Mononuclear cell (primary cell): ENCODE data around the gene THADA. TPM values are rescaled to one million over a fixed set of nuclear protein-coding genes. Genes with fewer than 3 reads are reported as not detected.
"Not testable (repeated sequence)": the region's sequence is repeated elsewhere in the genome, so short reads cannot be mapped to it uniquely, and the experiment has no call there.

ENCODE experiments used
- H3K27me3 ChIP-seq: 2 replicates; pipeline ENCODE4 v1.6.0; 2011; ENCODE audit warnings: low read length, control low read depth; ENCODE audit not compliant: insufficient read depth
- H3K4me1 ChIP-seq: 2 replicates; pipeline ENCODE4 v1.5.1; 2011; ENCODE audit warnings: mild to moderate bottlenecking, low read length, control low read depth; ENCODE audit not compliant: insufficient read depth
- H3K4me3 ChIP-seq: 2 replicates; pipeline ENCODE4 v1.5.1; 2011; ENCODE audit warnings: mild to moderate bottlenecking, low read length, moderate library complexity
- H3K9me3 ChIP-seq: 2 replicates; pipeline ENCODE4 v1.5.1; 2011; ENCODE audit warnings: low read depth, mild to moderate bottlenecking, control low read depth, low read length
- total RNA-seq: library from RNA; depleted of rRNA; stranded (reverse); fragments of >200 nt; gene quantifications from one replicate; pipeline ENCODE4 v1.2.3, GENCODE V29; 2012

THADA gene
- total RNA-seq, 1 donor, result 25.5 TPM

- Histone ChIP-seq H3K27me3 (no peaks in the 10 kb centered on the region), H3K9me3 (no peaks in the 10 kb centered on the region), H3K4me1 (peaks cover 7% of the 10 kb centered on the region), H3K4me3 (no peak overlapping the region)
These were observed 25.9 kb downstream of the THADA start for GRCh38 chr2:43569921-43570320.

GRCh38 chr2:43568228-43568627 lies 27.6 kb downstream of the THADA start:
- peaks cover 7% of the 10 kb centered on the region for H3K4me1 ChIP-seq
- no peaks in the 10 kb centered on the region for H3K27me3 ChIP-seq
- H3K9me3 ChIP-seq, result no peaks in the 10 kb centered on the region
- no peak overlapping the region for H3K4me3 ChIP-seq

DNA sequence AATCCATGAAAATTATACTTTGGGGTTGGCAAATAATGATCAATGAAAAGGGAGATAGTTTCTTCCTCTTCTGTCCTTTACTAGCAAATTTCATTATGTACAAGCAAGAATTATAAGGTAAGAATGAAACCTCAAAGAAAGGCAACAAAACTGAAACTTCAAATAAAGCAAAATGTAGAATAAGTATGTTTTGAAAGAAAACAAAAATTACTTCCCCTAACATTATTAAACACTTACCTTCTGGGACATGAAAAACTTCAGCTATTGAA lies 29.4 kb downstream of the THADA start:
- no peaks in the 10 kb centered on the region for H3K27me3 ChIP-seq
- H3K4me1 ChIP-seq, result peaks cover 7% of the 10 kb centered on the region
- H3K4me3 ChIP-seq, result no peak overlapping the region
- H3K9me3 ChIP-seq, result no peaks in the 10 kb centered on the region

DNA sequence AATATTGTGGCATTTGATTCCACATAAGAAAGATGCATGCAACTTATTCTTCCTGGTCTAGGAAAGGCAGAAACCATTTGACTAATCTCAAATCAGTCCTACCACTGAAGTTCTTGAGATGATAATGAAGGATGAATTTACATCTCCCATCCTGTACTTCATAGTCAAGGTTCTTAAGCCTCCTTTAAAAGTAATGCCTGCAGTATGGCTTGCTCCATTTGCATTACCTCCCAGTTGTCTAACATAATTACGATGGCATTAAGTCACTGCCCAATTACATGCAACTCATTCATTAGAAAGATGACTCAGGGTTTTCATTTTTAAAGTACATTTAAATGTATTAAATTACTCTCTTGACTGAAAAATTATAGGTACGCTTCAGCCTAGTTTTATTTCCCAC lies 32.2 kb downstream of the THADA start:
- no peaks in the 10 kb centered on the region for H3K27me3 ChIP-seq
- H3K4me1 ChIP-seq, result peaks cover 7% of the 10 kb centered on the region
- H3K4me3 ChIP-seq, result no peak overlapping the region
- H3K9me3 ChIP-seq, result no peaks in the 10 kb centered on the region

GRCh38 chr2:43560231-43560547 lies 35.6 kb downstream of the THADA start:
- no peak overlapping the region for H3K4me3 ChIP-seq
- H3K4me1 ChIP-seq, result no peaks in the 10 kb centered on the region
- no peaks in the 10 kb centered on the region for H3K27me3 ChIP-seq
- no peaks in the 10 kb centered on the region for H3K9me3 ChIP-seq

GRCh38 chr2:43559391-43560230 lies 36.2 kb downstream of the THADA start:
- Histone ChIP-seq H3K4me3 (no peak overlapping the region), H3K27me3 (no peaks in the 10 kb centered on the region), H3K9me3 (no peaks in the 10 kb centered on the region), H3K4me1 (no peaks in the 10 kb centered on the region)

GRCh38 chr2:43557196-43557595 lies 38.6 kb downstream of the THADA start:
- no peaks in the 10 kb centered on the region for H3K9me3 ChIP-seq
- H3K27me3 ChIP-seq, result no peaks in the 10 kb centered on the region
- no peaks in the 10 kb centered on the region for H3K4me1 ChIP-seq
- no peak overlapping the region for H3K4me3 ChIP-seq

DNA sequence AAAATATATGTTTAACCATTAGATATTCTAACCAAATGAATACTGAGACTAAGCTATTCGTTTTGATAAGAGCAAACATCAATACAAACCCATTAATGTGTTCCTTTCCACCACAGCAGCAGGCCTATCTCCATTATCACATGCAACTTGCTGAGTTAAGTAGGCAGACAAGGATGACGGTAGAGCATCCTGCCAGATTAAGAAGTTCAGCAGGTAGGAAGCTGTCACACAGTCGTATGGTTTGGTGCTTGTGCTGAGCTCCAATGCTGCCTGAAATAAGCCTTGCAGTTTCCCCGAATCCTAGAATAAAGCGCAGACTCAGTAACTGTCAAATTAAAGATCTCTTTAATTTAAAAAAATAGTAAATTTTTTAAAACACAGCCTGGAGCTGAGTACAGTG lies 39.6 kb downstream of the THADA start:
- no peaks in the 10 kb centered on the region for H3K4me1 ChIP-seq
- no peaks in the 10 kb centered on the region for H3K27me3 ChIP-seq
- H3K4me3 ChIP-seq, result no peak overlapping the region
- no peaks in the 10 kb centered on the region for H3K9me3 ChIP-seq

GRCh38 chr2:43553341-43553855 lies 42.4 kb downstream of the THADA start:
- no peaks in the 10 kb centered on the region for H3K9me3 ChIP-seq
- no peak overlapping the region for H3K4me3 ChIP-seq
- no peaks in the 10 kb centered on the region for H3K27me3 ChIP-seq
- no peaks in the 10 kb centered on the region for H3K4me1 ChIP-seq

GRCh38 chr2:43551990-43552389 lies 43.8 kb downstream of the THADA start:
- H3K27me3 ChIP-seq, result no peaks in the 10 kb centered on the region
- H3K9me3 ChIP-seq, result no peaks in the 10 kb centered on the region
- no peak overlapping the region for H3K4me3 ChIP-seq
- no peaks in the 10 kb centered on the region for H3K4me1 ChIP-seq

GRCh38 chr2:43548381-43548780 lies 47.5 kb downstream of the THADA start:
- not testable (repeated sequence) for H3K4me1 ChIP-seq, H3K4me3 ChIP-seq, H3K27me3 ChIP-seq, H3K9me3 ChIP-seq

GRCh38 chr2:43542285-43542933 lies 53.4 kb downstream of the THADA start:
- Histone ChIP-seq H3K27me3 (no peaks in the 10 kb centered on the region), H3K9me3 (no peaks in the 10 kb centered on the region), H3K4me1 (peaks cover 23% of the 10 kb centered on the region), H3K4me3 (no peak overlapping the region)

GRCh38 chr2:43541165-43541564 lies 54.7 kb downstream of the THADA start:
- no peaks in the 10 kb centered on the region for H3K27me3 ChIP-seq
- peaks cover 28% of the 10 kb centered on the region for H3K4me1 ChIP-seq
- no peaks in the 10 kb centered on the region for H3K9me3 ChIP-seq
- H3K4me3 ChIP-seq, result no peak overlapping the region

- no peaks in the 10 kb centered on the region for H3K27me3 ChIP-seq
- peaks cover 28% of the 10 kb centered on the region for H3K4me1 ChIP-seq
- no peak overlapping the region for H3K4me3 ChIP-seq
- H3K9me3 ChIP-seq, result no peaks in the 10 kb centered on the region
These were observed 55.6 kb downstream of the THADA start for GRCh38 chr2:43540021-43540779.

- no peaks in the 10 kb centered on the region for H3K9me3 ChIP-seq
- H3K4me1 ChIP-seq, result peaks cover 28% of the 10 kb centered on the region
- no peak overlapping the region for H3K4me3 ChIP-seq
- no peaks in the 10 kb centered on the region for H3K27me3 ChIP-seq
These were observed 56.4 kb downstream of the THADA start for GRCh38 chr2:43539436-43539835.
